A673 (cell line): ENCODE results near the gene PRSS23.

Source experiments
- EZH2 ChIP-seq: fragments of 200-600 bp; sonication (generic); IDR thresholded peaks from 2 replicates; pipeline ENCODE4 v1.6.1; 2017; ENCODE audit warnings: borderline replicate concordance, low read depth, mild to moderate bottlenecking, mixed read lengths, antibody characterized with exemption, low read length; ENCODE audit not compliant: poor library complexity, severe bottlenecking
- TF ChIP-seq, protein P1 (sequence below): fragments of 300-800, 200-600 bp; sonication (generic); conservative IDR thresholded peaks from 2 replicates; pipeline ENCODE4 v1.5.1; 2017; ENCODE audit warnings: low read depth, mild to moderate bottlenecking, antibody characterized with exemption, low read length, moderate library complexity, mixed read lengths

GRCh38 chr11:86804951-86805350 lies 4.6 kb downstream of the PRSS23 start:
- TF ChIP-seq EZH2, result no peak
- TF ChIP-seq, protein P1, sequence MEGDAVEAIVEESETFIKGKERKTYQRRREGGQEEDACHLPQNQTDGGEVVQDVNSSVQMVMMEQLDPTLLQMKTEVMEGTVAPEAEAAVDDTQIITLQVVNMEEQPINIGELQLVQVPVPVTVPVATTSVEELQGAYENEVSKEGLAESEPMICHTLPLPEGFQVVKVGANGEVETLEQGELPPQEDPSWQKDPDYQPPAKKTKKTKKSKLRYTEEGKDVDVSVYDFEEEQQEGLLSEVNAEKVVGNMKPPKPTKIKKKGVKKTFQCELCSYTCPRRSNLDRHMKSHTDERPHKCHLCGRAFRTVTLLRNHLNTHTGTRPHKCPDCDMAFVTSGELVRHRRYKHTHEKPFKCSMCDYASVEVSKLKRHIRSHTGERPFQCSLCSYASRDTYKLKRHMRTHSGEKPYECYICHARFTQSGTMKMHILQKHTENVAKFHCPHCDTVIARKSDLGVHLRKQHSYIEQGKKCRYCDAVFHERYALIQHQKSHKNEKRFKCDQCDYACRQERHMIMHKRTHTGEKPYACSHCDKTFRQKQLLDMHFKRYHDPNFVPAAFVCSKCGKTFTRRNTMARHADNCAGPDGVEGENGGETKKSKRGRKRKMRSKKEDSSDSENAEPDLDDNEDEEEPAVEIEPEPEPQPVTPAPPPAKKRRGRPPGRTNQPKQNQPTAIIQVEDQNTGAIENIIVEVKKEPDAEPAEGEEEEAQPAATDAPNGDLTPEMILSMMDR, result no peak
